Measurements from ENCODE around the gene CHN2.
"Not testable (repeated sequence)": the region's sequence is repeated elsewhere in the genome, so short reads cannot be mapped to it uniquely, and the experiment has no call there.

The CHN2 gene

DNA sequence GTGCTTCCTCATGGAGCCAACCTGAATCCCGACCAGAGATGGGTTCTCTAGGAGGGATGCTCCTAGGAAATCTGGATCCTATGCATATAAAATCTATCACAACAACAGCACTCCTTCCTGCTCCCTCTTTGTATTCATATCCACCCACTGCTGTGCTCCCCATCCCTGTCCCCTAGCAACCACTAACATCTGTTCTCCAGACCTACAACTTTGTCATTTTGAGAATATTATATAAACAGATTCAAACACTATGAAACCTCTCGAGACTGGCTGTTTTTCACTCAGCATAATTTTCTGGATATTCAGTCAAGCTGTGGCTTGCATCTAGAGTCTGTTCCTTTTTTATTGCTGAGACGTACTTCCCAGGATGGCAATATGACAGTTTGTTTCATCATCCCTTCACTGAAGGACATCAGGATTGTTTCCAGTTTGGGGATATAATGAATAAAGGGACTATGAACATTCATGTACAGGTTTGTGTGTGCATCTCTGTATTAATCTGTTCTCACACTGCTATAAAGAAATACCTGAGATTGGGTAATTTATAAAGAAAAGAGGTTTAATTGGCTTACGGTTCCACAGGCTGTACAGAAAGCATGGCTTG is 333.0 kb downstream of the CHN2 start:
- peak in 4 of 58 donors; percentile 4 to 40 (median 8) for DNase-seq

DNA sequence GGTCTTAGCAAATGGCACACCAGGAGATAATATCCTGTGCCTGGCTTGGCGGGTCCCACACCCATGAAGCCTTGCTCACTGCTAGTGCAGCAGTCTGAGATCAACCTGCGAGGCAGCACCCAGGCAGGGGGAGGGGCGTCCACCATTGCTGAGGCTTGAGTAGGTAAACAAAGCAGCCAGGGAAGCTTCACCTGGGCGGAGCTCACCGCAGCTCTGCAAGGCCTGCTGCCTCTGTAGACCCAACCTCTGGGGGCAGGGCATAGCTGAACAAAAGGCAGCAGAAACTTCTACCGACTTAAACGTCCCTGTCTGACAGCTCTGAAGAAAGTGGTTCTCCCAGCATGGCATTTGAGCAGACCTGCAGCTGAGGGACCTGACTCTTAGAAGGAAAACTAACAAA is 334.0 kb downstream of the CHN2 start:
- not testable (repeated sequence) for DNase-seq
